GM18499 (cell line): Measurements from ENCODE around the gene CWF19L1.

Experiments used
- ATAC-seq: cut with Tn5 transposase; IDR thresholded peaks from one replicate; pipeline ENCODE4 v1.9.1; 2021; ENCODE audit warnings: moderate number of reproducible peaks; ENCODE audit not compliant: insufficient read depth, unreplicated experiment

CWF19L1 gene

GRCh38 chr10:100184426-100184825 lies 83.0 kb downstream of the CWF19L1 start:
- ATAC-seq, result no peak

- no peak for ATAC-seq
These were observed 84.0 kb downstream of the CWF19L1 start for GRCh38 chr10:100183481-100183880.

GRCh38 chr10:100182908-100183307 lies 84.5 kb downstream of the CWF19L1 start:
- ATAC-seq, result no peak
